Cardiac fibroblast (primary cell): ENCODE data around the gene NHERF1.

Source experiments
- DNase-seq, 2 donors: peaks; one replicate each; pipeline versions ENCODE4 v3.0.0 to v3.0.0-alpha.2; 2010; ENCODE audit warnings: low read depth in 2 of 2
- H3K4me3 ChIP-seq, 2 donors: replicated peaks in 1 of 2; 1 replicate in 1 of 2; 2 replicates in 1 of 2; pipeline ENCODE4 v1.5.1; 2011; ENCODE audit warnings: low read depth in 2 of 2, low read length in 2 of 2, mild to moderate bottlenecking in 2 of 2, moderate library complexity in 1 of 2
- TF ChIP-seq, protein P1 (sequence below): IDR thresholded peaks from one replicate; pipeline ENCODE4 v1.5.1; 2011; ENCODE audit warnings: low read depth, mild to moderate bottlenecking, low read length, inconsistent platforms

NHERF1 gene

DNA sequence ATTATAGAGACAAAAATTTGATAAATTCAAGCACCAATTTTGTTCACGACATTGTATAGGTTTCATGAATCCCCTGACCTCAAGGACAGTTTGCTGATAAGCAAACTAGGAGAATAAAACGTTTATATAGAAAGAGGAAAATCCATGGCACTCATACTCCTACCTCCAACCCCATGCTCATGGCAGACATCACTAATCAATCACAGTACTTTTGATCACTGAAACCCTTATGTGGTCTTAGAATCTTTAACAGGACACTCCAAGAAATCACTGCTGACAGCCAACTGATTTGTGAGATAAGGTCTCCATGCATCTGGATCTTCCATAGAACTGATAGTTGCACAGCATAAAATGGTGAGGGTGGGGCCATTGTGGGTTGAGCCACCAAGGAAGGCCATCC is 4.7 kb upstream of the NHERF1 start:
- TF ChIP-seq, protein P1, sequence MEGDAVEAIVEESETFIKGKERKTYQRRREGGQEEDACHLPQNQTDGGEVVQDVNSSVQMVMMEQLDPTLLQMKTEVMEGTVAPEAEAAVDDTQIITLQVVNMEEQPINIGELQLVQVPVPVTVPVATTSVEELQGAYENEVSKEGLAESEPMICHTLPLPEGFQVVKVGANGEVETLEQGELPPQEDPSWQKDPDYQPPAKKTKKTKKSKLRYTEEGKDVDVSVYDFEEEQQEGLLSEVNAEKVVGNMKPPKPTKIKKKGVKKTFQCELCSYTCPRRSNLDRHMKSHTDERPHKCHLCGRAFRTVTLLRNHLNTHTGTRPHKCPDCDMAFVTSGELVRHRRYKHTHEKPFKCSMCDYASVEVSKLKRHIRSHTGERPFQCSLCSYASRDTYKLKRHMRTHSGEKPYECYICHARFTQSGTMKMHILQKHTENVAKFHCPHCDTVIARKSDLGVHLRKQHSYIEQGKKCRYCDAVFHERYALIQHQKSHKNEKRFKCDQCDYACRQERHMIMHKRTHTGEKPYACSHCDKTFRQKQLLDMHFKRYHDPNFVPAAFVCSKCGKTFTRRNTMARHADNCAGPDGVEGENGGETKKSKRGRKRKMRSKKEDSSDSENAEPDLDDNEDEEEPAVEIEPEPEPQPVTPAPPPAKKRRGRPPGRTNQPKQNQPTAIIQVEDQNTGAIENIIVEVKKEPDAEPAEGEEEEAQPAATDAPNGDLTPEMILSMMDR, result no peak
- H3K4me3 ChIP-seq, result no peak overlapping the region
- no peak for DNase-seq

DNA sequence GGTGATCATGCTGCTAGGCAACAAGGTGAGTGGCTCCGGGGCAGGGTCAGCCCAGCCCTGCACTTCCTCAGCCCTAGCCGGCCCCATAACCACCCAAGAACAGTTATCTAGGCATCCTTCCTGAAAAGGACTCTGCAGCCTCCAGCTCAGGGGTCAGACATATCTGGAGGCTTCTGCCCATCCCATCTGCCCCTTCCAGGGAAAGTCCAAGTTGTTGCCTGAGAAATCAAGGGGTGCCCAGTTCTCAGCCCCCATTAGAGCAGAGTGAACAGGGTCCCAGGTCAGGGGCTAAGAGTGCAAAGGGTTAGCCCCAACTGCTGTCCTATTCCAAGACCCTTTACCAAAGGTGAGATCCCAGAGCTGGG is 4.1 kb upstream of the NHERF1 start:
- no peak for DNase-seq
- TF ChIP-seq, protein P1, result no peak
- no peak overlapping the region for H3K4me3 ChIP-seq

DNA sequence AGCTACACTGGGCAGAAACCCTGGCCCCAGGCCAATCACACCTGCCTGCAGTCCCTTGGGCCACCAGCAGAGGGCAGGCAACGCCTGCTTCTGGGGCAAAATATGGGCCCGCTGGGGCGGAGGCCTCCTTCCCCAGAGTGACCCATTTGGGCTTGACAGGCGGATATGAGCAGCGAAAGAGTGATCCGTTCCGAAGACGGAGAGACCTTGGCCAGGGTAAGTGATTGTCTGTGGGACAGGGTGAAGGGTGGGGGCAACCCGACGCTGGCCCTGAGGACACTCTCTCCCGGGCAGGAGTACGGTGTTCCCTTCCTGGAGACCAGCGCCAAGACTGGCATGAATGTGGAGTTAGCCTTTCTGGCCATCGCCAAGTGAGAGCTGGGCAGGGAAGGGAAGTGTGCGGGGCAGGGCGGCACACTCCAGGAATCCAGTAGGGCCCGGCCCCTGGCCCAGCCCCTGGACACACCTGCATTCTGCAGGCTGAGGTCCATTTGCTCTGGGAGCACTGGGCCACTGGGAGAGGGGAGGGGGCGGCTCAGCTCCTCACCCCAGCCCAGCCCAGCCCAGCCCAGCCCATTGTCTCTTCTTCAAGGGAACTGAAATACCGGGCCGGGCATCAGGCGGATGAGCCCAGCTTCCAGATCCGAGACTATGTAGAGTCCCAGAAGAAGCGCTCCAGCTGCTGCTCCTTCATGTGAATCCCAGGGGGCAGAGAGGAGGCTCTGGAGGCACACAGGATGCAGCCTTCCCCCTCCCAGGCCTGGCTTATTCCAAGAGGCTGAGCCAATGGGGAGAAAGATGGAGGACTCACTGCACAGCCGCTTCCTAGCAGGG is 3.5 kb upstream of the NHERF1 start:
- peak; percentile 73 to 75 for DNase-seq

DNA sequence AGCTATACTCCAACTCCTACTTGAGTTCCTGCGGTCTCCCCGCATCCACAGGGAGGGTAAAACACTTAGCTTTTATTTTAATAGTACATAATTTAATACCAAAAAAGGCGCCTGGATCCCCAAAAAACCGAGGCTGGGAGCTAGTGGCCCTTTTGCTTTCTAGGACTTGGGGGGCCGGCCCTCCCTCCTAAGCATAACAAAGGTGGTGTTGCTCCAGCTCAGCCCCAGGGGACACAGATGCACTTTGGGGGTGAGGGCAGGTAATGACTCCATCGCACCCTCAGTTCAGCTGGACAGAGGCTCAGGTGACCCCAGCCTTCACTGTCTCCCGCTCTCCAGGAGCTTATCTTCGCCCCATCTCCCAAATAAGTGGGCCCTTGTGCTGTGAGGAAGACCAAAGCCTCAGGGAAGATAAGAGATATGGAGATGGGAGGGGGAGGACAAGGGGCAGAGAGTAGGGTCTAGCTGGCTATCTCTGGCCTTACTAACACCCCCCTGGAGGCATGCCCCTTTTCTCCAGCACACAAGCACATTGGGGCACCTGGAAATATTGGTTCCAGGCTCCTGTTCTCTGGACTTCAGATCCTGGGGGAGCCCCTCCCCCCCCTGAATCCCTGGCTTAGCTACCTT is 2.8 kb upstream of the NHERF1 start:
- TF ChIP-seq, protein P1, result no peak
- no peak overlapping the region for H3K4me3 ChIP-seq
- no peak for DNase-seq

More for the DNA sequence above, 3.5 kb upstream of the NHERF1 start:
- TF ChIP-seq, protein P1, result peak; percentile 100
- peak overlapping the region in 1 of 2 donors; percentile 19 for H3K4me3 ChIP-seq

DNA sequence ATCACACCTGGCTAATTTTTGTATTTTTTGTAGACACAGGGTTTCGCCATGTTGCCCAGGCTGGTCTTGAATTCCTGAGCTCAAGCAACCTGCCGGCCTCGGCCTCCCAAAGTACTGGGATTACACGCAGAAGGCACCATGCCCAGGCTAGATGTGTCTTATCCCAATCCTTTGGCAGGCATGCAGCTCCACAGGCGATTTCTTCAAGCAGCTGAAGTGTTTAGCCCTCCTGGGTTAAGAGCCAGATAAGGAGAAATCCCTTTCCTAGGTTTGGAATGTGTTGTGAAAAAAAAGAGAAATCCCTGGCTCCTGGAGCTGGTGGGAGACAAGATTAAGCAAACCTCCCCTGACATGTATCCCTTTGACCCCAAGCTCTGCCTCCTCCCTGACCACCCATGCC is 2.1 kb upstream of the NHERF1 start:
- peak in 1 of 2 donors; percentile 39 for DNase-seq
- TF ChIP-seq, protein P1, result no peak
- no peak overlapping the region for H3K4me3 ChIP-seq

- DNase-seq, result peak in 1 of 2 donors; percentile 33
- no peak overlapping the region for H3K4me3 ChIP-seq
- TF ChIP-seq, protein P1, result no peak
Observed at GRCh38 chr17:74746922-74747321, 1.5 kb upstream of the NHERF1 start.
